ENCODE data around the gene EIF2B2. TPM values are rescaled to one million over a fixed set of nuclear protein-coding genes. Genes with fewer than 3 reads are reported as not detected.

Gene EIF2B2
- total and polyA plus RNA-seq, 9 of the 15 experiments (the other 6 are each of a cell fraction or from before 2014, with no cell fraction given), result 10.6 to 94.1 (median 38.9) TPM

DNA sequence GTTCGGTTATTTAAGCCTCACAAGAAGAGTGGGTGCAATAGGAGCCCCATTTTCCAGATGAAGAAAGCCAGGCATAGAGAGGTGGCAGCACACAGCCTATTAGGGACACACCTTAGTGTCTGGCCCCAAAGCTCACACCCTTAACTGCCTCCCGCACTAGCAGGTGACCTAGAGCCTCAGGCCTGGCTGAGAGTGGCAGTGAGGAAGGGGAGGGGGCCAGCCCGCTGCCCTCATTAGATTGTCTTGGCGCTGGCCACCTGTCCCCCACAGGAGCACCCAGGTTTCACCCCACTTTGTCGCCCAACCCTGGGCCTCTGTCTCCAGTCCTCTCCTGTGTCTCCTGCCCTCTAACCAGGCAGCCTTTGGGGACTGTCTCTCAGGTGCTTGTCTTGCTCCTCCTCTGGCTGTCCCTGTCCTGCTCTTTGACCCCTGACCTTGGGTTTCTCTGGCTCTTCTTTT lies 28.8 kb upstream of the EIF2B2 start:
- no peaks in the 10 kb centered on the region for H3K79me2 ChIP-seq (ENCODE audit: control insufficient read depth, insufficient read depth, low read length)
- no peak overlapping the region for H3K4me3 ChIP-seq
- no peaks in the 10 kb centered on the region for H3K36me3 ChIP-seq (ENCODE audit: control insufficient read depth, insufficient read depth, low read length)
- 75% methylated on average over 1 of the region's 5 CpGs for WGBS (ENCODE audit: insufficient coverage, low coverage, missing lambda C conversion rate)
- peaks cover 0 to 19% of the 10 kb centered on the region in 2 experiments; a peak in 2 of 5 replicates for H3K4me1 ChIP-seq (replicated peaks in 1 of 2; ENCODE audit: control insufficient read depth in 2 of 2, insufficient read depth in 2 of 2, low read length in 2 of 2)
- ATAC-seq, result no peak
- intact Hi-C loops (cut with micrococcal nuclease), result no loop called here
- no peak for TF ChIP-seq ZNF274 (IDR thresholded peaks at IDR 0.05; ENCODE audit: borderline replicate concordance, low read depth, low read length)
- TF ChIP-seq, protein P1, sequence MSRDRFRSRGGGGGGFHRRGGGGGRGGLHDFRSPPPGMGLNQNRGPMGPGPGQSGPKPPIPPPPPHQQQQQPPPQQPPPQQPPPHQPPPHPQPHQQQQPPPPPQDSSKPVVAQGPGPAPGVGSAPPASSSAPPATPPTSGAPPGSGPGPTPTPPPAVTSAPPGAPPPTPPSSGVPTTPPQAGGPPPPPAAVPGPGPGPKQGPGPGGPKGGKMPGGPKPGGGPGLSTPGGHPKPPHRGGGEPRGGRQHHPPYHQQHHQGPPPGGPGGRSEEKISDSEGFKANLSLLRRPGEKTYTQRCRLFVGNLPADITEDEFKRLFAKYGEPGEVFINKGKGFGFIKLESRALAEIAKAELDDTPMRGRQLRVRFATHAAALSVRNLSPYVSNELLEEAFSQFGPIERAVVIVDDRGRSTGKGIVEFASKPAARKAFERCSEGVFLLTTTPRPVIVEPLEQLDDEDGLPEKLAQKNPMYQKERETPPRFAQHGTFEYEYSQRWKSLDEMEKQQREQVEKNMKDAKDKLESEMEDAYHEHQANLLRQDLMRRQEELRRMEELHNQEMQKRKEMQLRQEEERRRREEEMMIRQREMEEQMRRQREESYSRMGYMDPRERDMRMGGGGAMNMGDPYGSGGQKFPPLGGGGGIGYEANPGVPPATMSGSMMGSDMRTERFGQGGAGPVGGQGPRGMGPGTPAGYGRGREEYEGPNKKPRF (IDR thresholded peaks at IDR 0.05; ENCODE audit: low read depth, low read length), result no peak
- TF ChIP-seq ZNF449 (CRISPR knock-in tag; IDR thresholded peaks at IDR 0.05), result no peak
- TF ChIP-seq NR2C1 (IDR thresholded peaks at IDR 0.05), result peak; percentile 40; the same call in 1 of the 2 replicates
- no peak for TF ChIP-seq NR2C1 (tag; IDR thresholded peaks at IDR 0.05)
- no peak for TF ChIP-seq SRSF7 (optimal IDR thresholded peaks at IDR 0.05; ENCODE audit: low read depth, low read length)
- TF ChIP-seq FOXO4 (CRISPR knock-in tag; IDR thresholded peaks at IDR 0.05), result no peak
- TF ChIP-seq ZBTB9 (CRISPR knock-in tag; IDR thresholded peaks at IDR 0.05), result no peak
- H3K9me1 ChIP-seq (ENCODE audit: control insufficient read depth, insufficient read depth, low read length), result no peaks in the 10 kb centered on the region
- ChIA-PET CTCF (ENCODE audit: low intra/inter-chr PET ratio) (no interaction called here), POLR2A (interaction anchor here (0.5 kb wide), 1 partner anchor 25 kb away, joined by 3 read pairs; no protein-coding TSS in a partner anchor)
- H4K20me1 ChIP-seq (replicated peaks; ENCODE audit: control insufficient read depth, insufficient read depth, low read length), result no peaks in the 10 kb centered on the region
- no peaks in the 10 kb centered on the region for H3K27me3 ChIP-seq (ENCODE audit: control insufficient read depth in 2 of 2, insufficient read depth in 2 of 2, low read length in 2 of 2)
- DNase-seq (ENCODE audit: extremely low read depth in 1 of 4, low spot score in 3 of 4), result no peak
- BruUV-seq (replicated peaks), result no TSS peak
- no peak overlapping the region for H3K4me2 ChIP-seq (ENCODE audit: insufficient read depth, low read length)
- no peak overlapping the region for H3K27ac ChIP-seq (ENCODE audit: extremely low read depth, low read depth, low read length)
- in situ Hi-C loops (cut with MboI), result no loop called here
- H2AFZ ChIP-seq (ENCODE audit: low read depth, low read length), result 0 out of 2 replicates have a peak overlapping the region, but pooled peaks have one; percentile 16
- 0 out of 4 replicates have a peak overlapping the region, but pooled peaks of 1 of the 2 experiments have one; percentile 13 for H3K9ac ChIP-seq (ENCODE audit: insufficient read depth in 1 of 2, low read depth in 2 of 2, low read length in 2 of 2)
- no peaks in the 10 kb centered on the region for H3K9me3 ChIP-seq (replicated peaks; ENCODE audit: control insufficient read depth, insufficient read depth, low read depth, low read length)
- no peak for FAIRE-seq
